Heart left ventricle (tissue), 16 donors: ENCODE data around the gene PCGF3. TPM values are rescaled to one million over a fixed set of nuclear protein-coding genes. Genes with fewer than 3 reads are reported as not detected.

Experiments used
- ATAC-seq, 4 donors: fragments of 200-7000 bp; cut with Tn5 transposase; one replicate each; pipeline ENCODE4 v1.9.1; 2020 to 2022; ENCODE audit warnings: moderate library complexity in 4 of 4, mild to moderate bottlenecking in 3 of 4, moderate number of reproducible peaks in 1 of 4
- DNase-seq, 5 donors: peaks; one replicate each; pipeline ENCODE4 v3.0.0-alpha.2; 2020
- H3K27ac ChIP-seq, 12 donors: fragments of 200-600 bp; sonication (generic) in 4 of 12; one replicate each; pipeline versions ENCODE4 v1.5.0 to v1.8.0; 2016 to 2022; ENCODE audit warnings: mild to moderate bottlenecking in 2 of 12
- H3K27me3 ChIP-seq, 9 donors: fragments of 200-600 bp; sonication (generic) in 2 of 9; one replicate each; pipeline versions ENCODE4 v1.5.1 to v1.8.0; 2016 to 2022; ENCODE audit warnings: mild to moderate bottlenecking in 3 of 9
- H3K36me3 ChIP-seq, 9 donors: fragments of 200-600 bp; sonication (generic) in 2 of 9; one replicate each; pipeline versions ENCODE4 v1.5.0 to v1.8.0; 2018 to 2022; ENCODE audit warnings: mild to moderate bottlenecking in 2 of 9
- H3K4me1 ChIP-seq, 12 donors: fragments of 200-600 bp; sonication (generic) in 4 of 12; one replicate each; pipeline versions ENCODE4 v1.5.0 to v1.8.0; 2016 to 2022; ENCODE audit warnings: mild to moderate bottlenecking in 3 of 12
- H3K4me3 ChIP-seq, 12 donors: fragments of 200-600 bp; sonication (generic) in 4 of 12; one replicate each; pipeline versions ENCODE4 v1.5.0 to v1.8.0; 2017 to 2022; ENCODE audit warnings: mild to moderate bottlenecking in 9 of 12, moderate library complexity in 4 of 12
- H3K9me3 ChIP-seq, 12 donors: fragments of 200-600 bp; sonication (generic) in 4 of 12; one replicate each; pipeline versions ENCODE4 v1.5.0 to v1.8.0; 2016 to 2022; ENCODE audit warnings: mild to moderate bottlenecking in 1 of 12
- POLR2A ChIP-seq, 2 donors: fragments of 450-650 bp; IDR thresholded peaks; one replicate each; pipeline ENCODE4 v1.6.1; 2017; ENCODE audit warnings: antibody characterized with exemption in 2 of 2, mild to moderate bottlenecking in 2 of 2, moderate library complexity in 2 of 2
- WGBS, 4 donors: extraction: QIAGEN DNeasy Blood & Tissue Kit in 2 of 4; methylation state at CpG; one replicate each; pipeline versions ENCODE4 v1.1.5 to v1.1.7; 2013 to 2018; 5-methylcytosine and 5-hydroxymethylcytosine counted together
- intact Hi-C, 10 donors: fragments of 100-400 bp; cut with DNase I; formaldehyde crosslinking; loops; one replicate each; pipeline versions ENCODE4 v1.11.1 to v1.14.2; 2022
- polyA plus RNA-seq, 2 donors: library from polyadenylated mRNA; stranded (reverse); fragments of 200-250 nt; gene quantifications; one replicate each; pipeline ENCODE4 v1.2.3, GENCODE V29; 2013
- total RNA-seq, 9 donors: library from RNA; depleted of rRNA in 2 of 9; stranded (reverse); fragments of >200 nt in 2 of 9; fragmentation: NEBNext Ultra II Directional in 3 of 9; extraction: Animal tissue kit (Norgen Biotek cat#: 25700) in 3 of 9; gene quantifications; one replicate each; pipeline versions ENCODE4 v1.1.0 to v1.2.4, GENCODE V29; 2016 to 2023
- TF ChIP-seq, protein P1 (sequence below), 12 donors: fragments of 200-600 bp; sonication (generic) in 4 of 12; IDR thresholded peaks; one replicate each; pipeline versions ENCODE4 v1.5.0 to v1.8.0; 2018 to 2022; ENCODE audit warnings: antibody characterized with exemption in 12 of 12, mild to moderate bottlenecking in 5 of 12
- donor health status: ischemic (EF 13 %, LVEDD 7.1; RV severe dilation, severe dysfunction).
- donor health status: healthy with polysubstance abuse.
- donor health status: DM: no; HTN: yes; CAD: no.
- donor health status: DM: no; HTN: no; CAD: no.
- donor health status: ischemic (EF 25% LVEDD 6.9; RV normal size, moderate dysfunction).
- donor health status: ischemic (EF 25% LVEDD 5.7; RV mildly dilated, moderate dysfunction).
- donor health status: healthy.
- donor health status: DM: yes; HTN: yes; CAD: no.
- donor health status: ischemic (EF 35%, LVEDD 5.7; RV mildly dilated, moderate dysfunction).
- donor health status: nonischemic (EF 11% LVEDD 7.7; RV severe dilation, severe dysfunction).
- donor health status: DM: yes; HTN: yes; CAD: no.
- donor health status: PGD.
- donor health status: ischemic (EF 29% LVEDD 5.4; RV normal size, mild dysfunction).
- donor health status: nonischemic (EF 23%, LVEDD 6.1; RV moderate dilation, normal function).

The PCGF3 gene
- total and polyA plus RNA-seq, 11 donors = 16.2 to 45.7 (median 22.5) TPM

DNA sequence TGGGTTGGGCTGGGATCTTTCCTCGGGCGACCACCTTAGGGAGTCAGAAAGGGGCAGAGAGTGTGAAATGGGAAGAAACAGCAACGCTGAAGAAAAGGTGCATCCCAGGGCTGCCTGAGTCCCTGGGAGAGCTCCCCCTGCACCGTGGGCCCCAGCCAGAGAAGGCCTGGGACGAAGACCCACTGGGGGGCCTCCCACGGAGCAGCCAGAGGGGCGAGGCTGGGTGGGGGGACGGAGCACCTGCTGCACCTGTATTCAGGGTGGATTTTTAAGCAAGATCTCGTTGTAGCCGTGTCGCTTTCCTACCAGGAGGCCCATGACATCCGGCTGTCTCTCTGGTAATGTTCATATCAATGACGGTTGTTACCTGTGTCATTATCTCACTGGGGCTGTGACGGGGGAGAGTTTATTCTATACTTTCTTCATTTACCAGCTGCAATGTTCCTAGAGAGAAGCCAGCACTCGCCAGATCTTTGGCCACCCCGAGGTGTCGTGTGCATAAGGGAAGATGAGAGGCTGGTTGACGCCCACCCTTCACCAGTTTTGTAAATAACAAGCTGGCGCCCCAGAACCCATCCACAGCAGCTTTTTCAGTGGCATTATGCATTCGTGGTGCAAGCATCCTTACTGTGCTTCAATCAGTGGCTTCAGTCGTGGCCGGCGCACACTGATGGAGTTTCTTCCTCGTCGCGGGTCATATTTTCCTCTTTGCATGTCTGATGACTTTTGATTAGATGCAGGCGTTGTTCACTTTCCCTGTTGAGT lies 5.6 kb upstream of the PCGF3 start:
- peak in 1 of 5 donors; percentile 9 for DNase-seq
- 83 to 85% (median 83%) methylated on average over 27 of the region's 27 CpGs for WGBS, 4 donors
- H3K4me3 ChIP-seq = no peak overlapping the region

DNA sequence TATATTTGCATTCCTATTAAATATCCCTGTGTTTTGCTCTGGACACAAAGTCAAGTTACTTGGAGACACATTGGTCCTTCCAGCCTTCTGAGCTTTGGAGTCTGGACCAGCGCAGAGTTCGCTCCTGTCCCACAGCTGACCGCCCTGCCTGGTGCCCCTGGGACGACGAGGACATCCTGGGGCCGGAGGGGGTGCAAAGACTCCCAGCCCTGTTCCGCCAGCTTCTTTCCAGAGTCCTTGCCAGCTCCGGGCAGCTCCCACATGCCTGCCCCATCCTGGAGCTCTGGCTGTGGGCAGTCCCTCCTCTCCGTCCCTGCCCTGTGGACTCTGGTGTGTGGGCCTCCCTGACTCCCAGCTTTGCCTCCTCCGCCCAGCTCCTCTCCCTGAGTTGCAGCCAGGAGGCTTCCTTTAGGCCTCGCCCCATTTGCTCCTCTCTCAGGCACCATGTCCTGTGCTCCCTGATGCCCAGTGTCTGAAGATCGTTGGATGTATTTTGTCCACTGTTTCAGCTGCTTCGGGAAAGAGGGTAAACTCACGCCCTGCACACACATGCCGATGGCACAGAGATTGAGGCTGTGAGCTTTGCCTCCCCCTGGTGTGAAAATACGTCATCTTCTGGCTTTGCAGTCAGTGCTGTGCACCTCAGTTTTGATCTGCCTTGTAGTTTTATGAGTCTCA lies 4.9 kb upstream of the PCGF3 start:
- no peaks in the 10 kb centered on the region for H3K9me3 ChIP-seq
- no peaks in the 10 kb centered on the region for H3K36me3 ChIP-seq
- TF ChIP-seq, protein P1, sequence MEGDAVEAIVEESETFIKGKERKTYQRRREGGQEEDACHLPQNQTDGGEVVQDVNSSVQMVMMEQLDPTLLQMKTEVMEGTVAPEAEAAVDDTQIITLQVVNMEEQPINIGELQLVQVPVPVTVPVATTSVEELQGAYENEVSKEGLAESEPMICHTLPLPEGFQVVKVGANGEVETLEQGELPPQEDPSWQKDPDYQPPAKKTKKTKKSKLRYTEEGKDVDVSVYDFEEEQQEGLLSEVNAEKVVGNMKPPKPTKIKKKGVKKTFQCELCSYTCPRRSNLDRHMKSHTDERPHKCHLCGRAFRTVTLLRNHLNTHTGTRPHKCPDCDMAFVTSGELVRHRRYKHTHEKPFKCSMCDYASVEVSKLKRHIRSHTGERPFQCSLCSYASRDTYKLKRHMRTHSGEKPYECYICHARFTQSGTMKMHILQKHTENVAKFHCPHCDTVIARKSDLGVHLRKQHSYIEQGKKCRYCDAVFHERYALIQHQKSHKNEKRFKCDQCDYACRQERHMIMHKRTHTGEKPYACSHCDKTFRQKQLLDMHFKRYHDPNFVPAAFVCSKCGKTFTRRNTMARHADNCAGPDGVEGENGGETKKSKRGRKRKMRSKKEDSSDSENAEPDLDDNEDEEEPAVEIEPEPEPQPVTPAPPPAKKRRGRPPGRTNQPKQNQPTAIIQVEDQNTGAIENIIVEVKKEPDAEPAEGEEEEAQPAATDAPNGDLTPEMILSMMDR (IDR thresholded peaks at IDR 0.05) = no peak
- TF ChIP-seq POLR2A (IDR thresholded peaks at IDR 0.05) = no peak
- intact Hi-C loops = no loop called here
- ATAC-seq = no peak
- H3K4me3 ChIP-seq = no peak overlapping the region
- DNase-seq = peak in 1 of 5 donors; percentile 10
- H3K27me3 ChIP-seq = no peaks in the 10 kb centered on the region
- WGBS, 4 donors = 66 to 76% (median 72%) methylated on average over 15 to 16 of the region's 16 CpGs
- H3K27ac ChIP-seq = no peak overlapping the region
- peaks cover 0 to 15% (median 0%) of the 10 kb centered on the region in 12 donors for H3K4me1 ChIP-seq

More for the DNA sequence above, 5.6 kb upstream of the PCGF3 start:
- TF ChIP-seq POLR2A (IDR thresholded peaks at IDR 0.05) = no peak
- TF ChIP-seq, protein P1 (IDR thresholded peaks at IDR 0.05) = no peak
- H3K27ac ChIP-seq = peak overlapping the region in 1 of 12 donors; percentile 73
- H3K36me3 ChIP-seq = no peaks in the 10 kb centered on the region
- no peak for ATAC-seq
- peaks cover 0 to 15% (median 0%) of the 10 kb centered on the region in 12 donors for H3K4me1 ChIP-seq
- H3K9me3 ChIP-seq = no peaks in the 10 kb centered on the region
- no peaks in the 10 kb centered on the region for H3K27me3 ChIP-seq
- intact Hi-C loops = no loop called here

DNA sequence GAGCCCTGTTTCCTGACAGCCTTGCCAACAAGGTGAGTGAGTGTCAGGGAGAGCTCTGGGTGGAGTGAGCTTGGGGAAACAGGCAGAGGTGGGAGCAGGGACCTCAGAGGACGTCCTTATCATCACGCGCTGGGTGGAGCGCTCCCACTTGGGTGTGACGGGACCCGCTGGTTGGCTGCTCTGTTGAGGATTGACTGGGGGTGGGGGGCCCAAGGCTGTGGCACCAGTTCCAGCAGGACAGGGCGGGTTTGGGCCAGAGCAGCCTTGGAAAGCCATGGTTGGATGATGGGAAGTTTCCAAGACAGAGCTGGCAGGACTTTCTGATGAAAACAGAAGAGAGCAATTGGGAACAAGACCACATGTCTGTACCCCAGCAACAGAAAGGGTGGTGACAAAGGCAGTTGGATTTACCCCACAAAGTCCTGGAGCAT lies 3.0 kb upstream of the PCGF3 start:
- Histone ChIP-seq H3K9me3 (no peaks in the 10 kb centered on the region), H3K36me3 (no peaks in the 10 kb centered on the region), H3K27me3 (no peaks in the 10 kb centered on the region), H3K4me1 (peaks cover 4 to 22% (median 7%) of the 10 kb centered on the region in 12 donors), H3K27ac (no peak overlapping the region), H3K4me3 (no peak overlapping the region)
- WGBS, 4 donors = 57 to 64% (median 63%) methylated on average over 7 of the region's 7 CpGs
- no peak for ATAC-seq
- DNase-seq = peak in 1 of 5 donors; percentile 12
- TF ChIP-seq POLR2A (IDR thresholded peaks at IDR 0.05) = no peak
- TF ChIP-seq, protein P1 (IDR thresholded peaks at IDR 0.05) = no peak
- intact Hi-C loops = no loop called here
